IMR-90 (cell line): ENCODE measurements around the gene CYGB. TPM values are rescaled to one million over a fixed set of nuclear protein-coding genes. Genes with fewer than 3 reads are reported as not detected.
A peak's percentile ranks its signal among the peaks of the same experiment; 100 is the strongest.

ENCODE experiments used
- ATAC-seq: fragments of 200-7000 bp; cut with Tn5 transposase; 2 replicates; pipeline ENCODE4 v1.9.1; 2020; ENCODE audit warnings: low read depth, mild to moderate bottlenecking, moderate library complexity
- BruUV-seq: library from RNA; stranded (reverse); fragments of 400-500 nt; replicated peaks from 2 replicates; lab custom pipeline; 2021; lab: Mats Ljungman, UMichigan
- CTCF ChIA-PET: fragments of 300-600 bp; formaldehyde crosslinking; extraction: SDS; loops from one replicate; lab custom pipeline; 2021; ENCODE audit warnings: antibody characterized with exemption; lab: Yijun Ruan, JAX
- POLR2A ChIA-PET: fragments of 300-600 bp; sonication (Branson Sonifier 250); formaldehyde crosslinking; loops from one replicate; lab custom pipeline; 2022; ENCODE audit warnings: antibody characterized with exemption; ENCODE audit not compliant: unreplicated experiment; lab: Charles Lee
- DNase-seq: peaks from one replicate; pipeline ENCODE4 v3.0.0; 2013
- H2AFZ ChIP-seq: replicated peaks from 2 replicates; pipeline ENCODE3; 2013; ENCODE audit warnings: low read length, mild to moderate bottlenecking; ENCODE audit not compliant: poor library complexity
- H2AK5ac ChIP-seq: 2 replicates; pipeline ENCODE4 v1.6.1; 2013; ENCODE audit warnings: low read depth, low read length, inconsistent platforms
- H2AK9ac ChIP-seq: replicated peaks from 2 replicates; pipeline ENCODE3; 2013; ENCODE audit warnings: mild to moderate bottlenecking, low read depth, low read length, moderate library complexity; ENCODE audit not compliant: poor library complexity
- H2BK120ac ChIP-seq: 2 replicates; pipeline ENCODE4 v1.6.1; 2013; ENCODE audit warnings: low read depth, low read length, inconsistent platforms
- H2BK15ac ChIP-seq: 3 replicates; pipeline ENCODE4 v1.6.1; 2013; ENCODE audit warnings: low read depth, low read length, inconsistent platforms
- H2BK20ac ChIP-seq: 2 replicates; pipeline ENCODE4 v1.6.1; 2013; ENCODE audit warnings: low read depth, mild to moderate bottlenecking, inconsistent platforms, low read length, moderate library complexity
- H2BK5ac ChIP-seq: 2 replicates; pipeline ENCODE4 v1.6.1; 2013; ENCODE audit warnings: mild to moderate bottlenecking, low read depth, low read length, inconsistent platforms; ENCODE audit not compliant: poor library complexity, severe bottlenecking
- H3K14ac ChIP-seq: replicated peaks from 2 replicates; pipeline ENCODE4 v1.6.1; 2013; ENCODE audit warnings: low read depth, low read length, inconsistent platforms
- H3K18ac ChIP-seq: 2 replicates; pipeline ENCODE4 v1.6.1; 2013; ENCODE audit warnings: low read depth, low read length, control low read depth
- H3K23ac ChIP-seq: 2 replicates; pipeline ENCODE4 v1.6.1; 2013; ENCODE audit warnings: low read depth, low read length, inconsistent platforms
- H3K27ac ChIP-seq: 2 replicates; pipeline ENCODE4 v1.5.1; 2013; ENCODE audit warnings: mild to moderate bottlenecking, control low read depth, low read length; ENCODE audit not compliant: insufficient read depth
- H3K27me3 ChIP-seq: 2 replicates; pipeline ENCODE4 v1.6.1; 2013; ENCODE audit warnings: low read length; ENCODE audit not compliant: control insufficient read depth, insufficient read depth
- H3K36me3 ChIP-seq: 2 replicates; pipeline ENCODE4 v1.6.1; 2013; ENCODE audit warnings: low read length, mixed read lengths; ENCODE audit not compliant: control insufficient read depth, insufficient read depth
- H3K4ac ChIP-seq: 2 replicates; pipeline ENCODE4 v1.6.1; 2013; ENCODE audit warnings: low read depth, low read length, inconsistent platforms
- H3K4me1 ChIP-seq: 2 replicates; pipeline ENCODE4 v1.6.1; 2013; ENCODE audit warnings: low read length, mixed read lengths; ENCODE audit not compliant: control insufficient read depth, insufficient read depth
- H3K4me2 ChIP-seq: 2 replicates; pipeline ENCODE4 v1.6.1; 2013; ENCODE audit warnings: low read depth, mild to moderate bottlenecking, control low read depth, low read length, moderate library complexity
- H3K4me3 ChIP-seq: 2 replicates; pipeline ENCODE4 v1.5.1; 2013; ENCODE audit warnings: low read depth, mild to moderate bottlenecking, control low read depth, low read length, moderate library complexity; ENCODE audit not compliant: insufficient read depth
- H3K56ac ChIP-seq: 2 replicates; pipeline ENCODE4 v1.6.1; 2013; ENCODE audit warnings: low read length, inconsistent platforms; ENCODE audit not compliant: insufficient read depth; ENCODE audit errors: extremely low read depth
- H3K79me1 ChIP-seq, 2 experiments: 2 replicates each; pipeline ENCODE4 v1.6.1; 2013; ENCODE audit warnings: low read length in 2 of 2, inconsistent platforms in 1 of 2, low read depth in 1 of 2
- H3K9ac ChIP-seq: 2 replicates; pipeline ENCODE4 v1.6.1; 2013; ENCODE audit warnings: low read depth, low read length, control low read depth
- H3K9me1 ChIP-seq: 2 replicates; pipeline ENCODE4 v1.6.1; 2013; ENCODE audit warnings: low read length, inconsistent platforms; ENCODE audit not compliant: insufficient read depth
- H3K9me3 ChIP-seq: 2 replicates; pipeline ENCODE4 v1.6.1; 2013; ENCODE audit warnings: low read length; ENCODE audit not compliant: control insufficient read depth, insufficient read depth
- H4K20me1 ChIP-seq: 2 replicates; pipeline ENCODE4 v1.6.1; 2013; ENCODE audit warnings: low read length, inconsistent platforms; ENCODE audit not compliant: insufficient read depth
- H4K5ac ChIP-seq: 2 replicates; pipeline ENCODE4 v1.6.1; 2013; ENCODE audit warnings: mild to moderate bottlenecking, low read depth, low read length, control low read depth
- H4K8ac ChIP-seq, 2 experiments: 2 replicates each; pipeline ENCODE4 v1.6.1; 2013; ENCODE audit warnings: low read depth in 2 of 2, low read length in 2 of 2, control low read depth in 1 of 2, inconsistent platforms in 1 of 2
- H4K91ac ChIP-seq: 2 replicates; pipeline ENCODE4 v1.6.1; 2013; ENCODE audit warnings: low read depth, low read length, inconsistent platforms; ENCODE audit not compliant: insufficient read depth
- CHD1 ChIP-seq: IDR thresholded peaks from 2 replicates; pipeline ENCODE4 v1.6.1; 2012; ENCODE audit warnings: low read depth, low read length, improper control_type of control experiment
- CTCF ChIP-seq: conservative IDR thresholded peaks from 2 replicates; pipeline ENCODE4 v1.5.1; 2012; ENCODE audit warnings: mild to moderate bottlenecking, low read depth, low read length, improper control_type of control experiment
- MAFK ChIP-seq: IDR thresholded peaks from 2 replicates; pipeline ENCODE4 v1.6.1; 2012; ENCODE audit warnings: low read depth, low read length, improper control_type of control experiment
- SMC3 ChIP-seq: fragments of 150-350 bp; IDR thresholded peaks from 2 replicates; pipeline ENCODE4 v1.6.1; 2016; ENCODE audit warnings: low read depth, mild to moderate bottlenecking, antibody characterized with exemption, low read length, moderate library complexity
- WGBS, 2 experiments: methylation state at CpG; one replicate each; pipeline versions ENCODE4 v1.1.5 to v1.1.7; 2013; ENCODE audit warnings: missing lambda C conversion rate in 2 of 2; ENCODE audit not compliant: insufficient read length in 1 of 2; ENCODE audit errors: extremely low coverage in 2 of 2; 5-methylcytosine and 5-hydroxymethylcytosine counted together
- dilution Hi-C: fragments of 300-500 bp; cut with HindIII; formaldehyde crosslinking; loops from one replicate; pipeline ENCODE4 v1.14.3; 2018; ENCODE audit warnings: low sequenced_read_pairs; ENCODE audit not compliant: unreplicated experiment
- in situ Hi-C: fragments of 300-500 bp; cut with MboI; formaldehyde crosslinking; loops from 3 replicates; pipeline ENCODE4 v1.14.3; 2019; ENCODE audit warnings: low sequenced_read_pairs, inconsistent platforms, mixed read lengths
- intact Hi-C: fragments of 100-400 bp; cut with micrococcal nuclease; formaldehyde crosslinking; loops from 2 replicates; pipeline ENCODE4 v1.10.0; 2022
- polyA plus RNA-seq, 3 experiments: library from polyadenylated mRNA; depleted of rRNA; stranded (reverse); fragments of >200 nt; gene quantifications; 2 replicates each; pipeline ENCODE4 v1.2.3, GENCODE V29; 2012; ENCODE audit warnings: low replicate concordance in 1 of 3
- total RNA-seq: library from RNA; depleted of rRNA; stranded (reverse); fragments of >200 nt; gene quantifications from 2 replicates; pipeline ENCODE4 v1.2.3, GENCODE V29; 2012

CYGB gene
- total and polyA plus RNA-seq, 2 of the 4 experiments (the other 2 are of a cell fraction), result 1.3 to 2.9 TPM

- TF ChIP-seq CHD1 (no peak), MAFK (no peak), SMC3 (no peak), CTCF (no peak)
- Histone ChIP-seq H3K27me3 (no peaks in the 10 kb centered on the region), H2BK5ac (peak overlapping the region; percentile 72), H3K36me3 (peaks cover 21% of the 10 kb centered on the region), H2BK20ac (no peak overlapping the region), H4K20me1 (peaks cover 59% of the 10 kb centered on the region), H3K9ac (peak overlapping the region; percentile 53; the same call in 1 of the 2 replicates), H2AFZ (no peak overlapping the region), H2BK15ac (no peak overlapping the region), H3K14ac (peak overlapping the region; percentile 57; the same call in 1 of the 2 replicates), H3K23ac (peak overlapping the region; percentile 85; the same call in 1 of the 2 replicates), H3K4me3 (no peak overlapping the region), H2AK9ac (no peak overlapping the region), H3K27ac (peak overlapping the region; percentile 56; the same call in 1 of the 2 replicates), H3K4ac (peak overlapping the region; percentile 25; the same call in 1 of the 2 replicates), H4K8ac (no peak overlapping the region; a peak in 1 of 4 replicates), H3K4me1 (peaks cover 19% of the 10 kb centered on the region), H2AK5ac (no peak overlapping the region), H4K5ac (no peak overlapping the region), H3K9me1 (peaks cover 10% of the 10 kb centered on the region), H3K79me1 (peaks cover 9 to 58% of the 10 kb centered on the region in 2 experiments), H3K18ac (no peak overlapping the region), H3K9me3 (no peaks in the 10 kb centered on the region), H2BK120ac (no peak overlapping the region), H3K56ac (no peak overlapping the region), H4K91ac (no peak overlapping the region), H3K4me2 (peak overlapping the region; percentile 45)
- POLR2A ChIA-PET, result interaction anchor here (0.6 kb wide), 1 partner anchor 293 kb away, joined by 3 read pairs; no protein-coding TSS in a partner anchor
- no TSS peak for BruUV-seq
- WGBS, 2 experiments, result 93% methylated on average over 3 of the region's 10 CpGs; no CpG with 5 or more reads in 1 of the 2 experiments
- DNase-seq (no peak), ATAC-seq (no peak)
- intact Hi-C loops (no loop called here), in situ Hi-C loops (no loop called here), dilution Hi-C loops (no loop called here)
- CTCF ChIA-PET, result interaction anchor here (0.5 to 2.1 kb wide), 3 partner anchors 64 to 719 kb away, joined by 3 to 5 read pairs (median 4); no protein-coding TSS in a partner anchor
Observed at GRCh38 chr17:76560036-76560876, 22.7 kb upstream of the CYGB start.
